Endothelial cell of umbilical vein (primary cell): Measurements from ENCODE around the gene FAM228B. TPM values are rescaled to one million over a fixed set of nuclear protein-coding genes. Genes with fewer than 3 reads are reported as not detected.

ENCODE experiments used
- BruUV-seq: library from RNA; stranded (reverse); fragments of 400-500 nt; replicated peaks from 2 replicates; lab custom pipeline; 2021; lab: Mats Ljungman, UMichigan
- CTCF ChIA-PET: fragments of 300-600, 350-600 bp; sonication (Branson Sonifier 250); formaldehyde crosslinking; loops from one replicate; lab custom pipeline; 2021; ENCODE audit warnings: antibody characterized with exemption, inconsistent platforms; lab: Charles Lee
- POLR2A ChIA-PET: fragments of 300-600, 350-600 bp; sonication (Branson Sonifier 250); formaldehyde crosslinking; loops from one replicate; lab custom pipeline; 2021; ENCODE audit warnings: antibody characterized with exemption, inconsistent platforms; lab: Charles Lee
- DNase-seq: peaks from one replicate; pipeline ENCODE4 v3.0.0-alpha.2; 2011; ENCODE audit warnings: low read depth, low spot score
- FAIRE-seq: peaks from 2 replicates; lab custom pipeline; 2011; peaks lifted over from hg19 to GRCh38; lab: Jason Lieb, UNC
- H2AFZ ChIP-seq: 2 replicates; pipeline ENCODE4 v1.6.0; 2012; ENCODE audit warnings: low read depth, low read length, control low read depth, inconsistent platforms
- H3K27ac ChIP-seq: 2 replicates; pipeline ENCODE4 v1.5.1; 2011; ENCODE audit warnings: low read depth, mild to moderate bottlenecking, control low read depth, low read length, moderate library complexity; ENCODE audit not compliant: insufficient read depth
- H3K27me3 ChIP-seq, 2 experiments: 2 replicates each; pipeline versions ENCODE4 v1.6.0 to v1.6.1; 2011; ENCODE audit warnings: low read length in 2 of 2, mixed read lengths in 1 of 2; ENCODE audit not compliant: control insufficient read depth in 2 of 2, insufficient read depth in 2 of 2
- H3K36me3 ChIP-seq, 2 experiments: 2 replicates in 1 of 2; 3 replicates in 1 of 2; pipeline ENCODE4 v1.5.1; 2011; ENCODE audit warnings: low read length in 2 of 2, mild to moderate bottlenecking in 1 of 2, moderate library complexity in 1 of 2; ENCODE audit not compliant: control insufficient read depth in 2 of 2, insufficient read depth in 2 of 2; ENCODE audit errors: extremely low read depth in 1 of 2
- H3K4me1 ChIP-seq: 3 replicates; pipeline ENCODE4 v1.5.1; 2011; ENCODE audit warnings: mild to moderate bottlenecking, low read length; ENCODE audit not compliant: control insufficient read depth, insufficient read depth; ENCODE audit errors: extremely low read depth
- H3K4me2 ChIP-seq: 2 replicates; pipeline ENCODE4 v1.6.1; 2011; ENCODE audit warnings: low read length, control low read depth, mixed read lengths; ENCODE audit not compliant: insufficient read depth
- H3K4me3 ChIP-seq, 3 experiments: fragments of 200-600 bp in 1 of 3; sonication (generic), shearing (Covaris generic) in 1 of 3; replicated peaks in 1 of 3; 2 replicates each; pipeline ENCODE4 v1.5.1; 2011 to 2016; ENCODE audit warnings: control low read depth in 3 of 3, low read length in 3 of 3, mild to moderate bottlenecking in 2 of 3, inconsistent platforms in 1 of 3, low read depth in 1 of 3, moderate library complexity in 1 of 3; ENCODE audit not compliant: insufficient read depth in 1 of 3
- H3K79me2 ChIP-seq: 2 replicates; pipeline ENCODE4 v1.6.0; 2012; ENCODE audit warnings: low read length, inconsistent platforms; ENCODE audit not compliant: control insufficient read depth, insufficient read depth
- H3K9ac ChIP-seq: replicated peaks from 2 replicates; pipeline ENCODE3; 2011; ENCODE audit warnings: low read length, control low read depth; ENCODE audit not compliant: insufficient read depth; ENCODE audit errors: extremely low read depth
- H3K9me1 ChIP-seq: replicated peaks from 3 replicates; pipeline ENCODE4 v1.6.0; 2011; ENCODE audit warnings: mild to moderate bottlenecking, low read length; ENCODE audit not compliant: control insufficient read depth, insufficient read depth; ENCODE audit errors: extremely low read depth
- H3K9me3 ChIP-seq: replicated peaks from 2 replicates; pipeline ENCODE4 v1.5.1; 2012; ENCODE audit warnings: low read length, inconsistent platforms; ENCODE audit not compliant: control insufficient read depth, insufficient read depth
- H4K20me1 ChIP-seq: replicated peaks from 2 replicates; pipeline ENCODE3; 2011; ENCODE audit warnings: mild to moderate bottlenecking, low read length; ENCODE audit not compliant: control insufficient read depth, insufficient read depth; ENCODE audit errors: extremely low read depth
- EZH2 ChIP-seq: IDR thresholded peaks from 2 replicates; pipeline ENCODE4 v1.6.1; 2012; ENCODE audit warnings: borderline replicate concordance, low read depth, mild to moderate bottlenecking, moderate library complexity, low read length, inconsistent platforms; ENCODE audit not compliant: severe bottlenecking
- FOS ChIP-seq: IDR thresholded peaks from 2 replicates; pipeline ENCODE4 v1.6.1; 2011; ENCODE audit warnings: mild to moderate bottlenecking, low read length, moderate library complexity, borderline replicate concordance; ENCODE audit not compliant: insufficient read depth
- GATA2 ChIP-seq: IDR thresholded peaks from 2 replicates; pipeline ENCODE4 v1.7.0; 2011; ENCODE audit warnings: low read depth, mild to moderate bottlenecking, moderate library complexity, mixed read lengths, low read length; ENCODE audit not compliant: insufficient read length, insufficient read depth
- JUN ChIP-seq: IDR thresholded peaks from 2 replicates; pipeline ENCODE4 v1.6.1; 2011; ENCODE audit warnings: borderline replicate concordance, low read depth; ENCODE audit not compliant: insufficient read length, insufficient read depth
- MYC ChIP-seq: IDR thresholded peaks from one replicate; pipeline ENCODE4 v1.6.1; 2011; ENCODE audit warnings: mild to moderate bottlenecking, low read depth, low read length
- POLR2A ChIP-seq: IDR thresholded peaks from 2 replicates; pipeline ENCODE4 v1.6.1; 2012; ENCODE audit warnings: low read depth, mild to moderate bottlenecking, control low read depth, low read length
- POLR2AphosphoS5 ChIP-seq: IDR thresholded peaks from 2 replicates; pipeline ENCODE4 v1.6.1; 2012; ENCODE audit warnings: low read depth, mild to moderate bottlenecking, control low read depth, low read length, moderate library complexity; ENCODE audit not compliant: insufficient read depth
- dilution Hi-C: fragments of 300-500 bp; cut with MboI; formaldehyde crosslinking; loops from one replicate; pipeline ENCODE4 v1.15.0; 2019; ENCODE audit warnings: low sequenced_read_pairs; ENCODE audit not compliant: extremely low pct_ligation_motif_present
- intact Hi-C: fragments of 100-400 bp; cut with micrococcal nuclease; formaldehyde crosslinking; loops from one replicate; pipeline ENCODE4 v1.10.0; 2022
- polyA plus RNA-seq, 4 experiments: library from polyadenylated mRNA; depleted of rRNA in 3 of 4; stranded (reverse) in 3 of 4; unstranded in 1 of 4; fragments of >200 nt; gene quantifications; 2 replicates each; pipeline versions ENCODE4 v1.2.1 to v1.2.3, GENCODE V29; 2011 to 2012; ENCODE audit warnings: missing spikeins in 1 of 4
- total RNA-seq: library from RNA; stranded (reverse); gene quantifications from 2 replicates; pipeline ENCODE4 v1.2.3, GENCODE V29; 2021
- TF ChIP-seq, protein P1 (sequence below), 2 donors: IDR thresholded peaks; 1 replicate in 1 of 2; 2 replicates in 1 of 2; pipeline ENCODE4 v1.5.1; 2011; ENCODE audit warnings: low read length in 2 of 2, mild to moderate bottlenecking in 2 of 2, moderate library complexity in 2 of 2, control low read depth in 1 of 2, inconsistent platforms in 1 of 2, low read depth in 1 of 2; ENCODE audit not compliant: insufficient read depth in 1 of 2; ENCODE audit errors: extremely low read depth in 1 of 2

Gene FAM228B
- total and polyA plus RNA-seq, 2 donors (not counting 3 experiments of a cell fraction or from before 2014, with no cell fraction given) = 1.6 to 11.9 TPM

- ChIA-PET POLR2A (no interaction called here), CTCF (interaction anchor here (0.7 to 2.3 kb wide), 2 partner anchors 10 to 19 kb away, joined by 4 to 15 read pairs; partner anchors contain the start of gene SF3B6)
- no TSS peak for BruUV-seq
- Histone ChIP-seq H4K20me1 (no peaks in the 10 kb centered on the region), H3K4me1 (peaks cover 16% of the 10 kb centered on the region), H3K79me2 (peaks cover 6% of the 10 kb centered on the region), H3K4me3 (no peak overlapping the region), H3K9me1 (no peaks in the 10 kb centered on the region), H2AFZ (no peak overlapping the region), H3K4me2 (no peak overlapping the region), H3K27me3 (no peaks in the 10 kb centered on the region), H3K9ac (no peak overlapping the region), H3K36me3 (peaks cover 2 to 6% of the 10 kb centered on the region in 2 experiments), H3K9me3 (no peaks in the 10 kb centered on the region), H3K27ac (no peak overlapping the region)
- FAIRE-seq (no peak), DNase-seq (no peak)
- TF ChIP-seq EZH2 (no peak), GATA2 (no peak), JUN (no peak), POLR2AphosphoS5 (no peak), MYC (no peak), FOS (no peak), POLR2A (no peak)
- TF ChIP-seq, protein P1, sequence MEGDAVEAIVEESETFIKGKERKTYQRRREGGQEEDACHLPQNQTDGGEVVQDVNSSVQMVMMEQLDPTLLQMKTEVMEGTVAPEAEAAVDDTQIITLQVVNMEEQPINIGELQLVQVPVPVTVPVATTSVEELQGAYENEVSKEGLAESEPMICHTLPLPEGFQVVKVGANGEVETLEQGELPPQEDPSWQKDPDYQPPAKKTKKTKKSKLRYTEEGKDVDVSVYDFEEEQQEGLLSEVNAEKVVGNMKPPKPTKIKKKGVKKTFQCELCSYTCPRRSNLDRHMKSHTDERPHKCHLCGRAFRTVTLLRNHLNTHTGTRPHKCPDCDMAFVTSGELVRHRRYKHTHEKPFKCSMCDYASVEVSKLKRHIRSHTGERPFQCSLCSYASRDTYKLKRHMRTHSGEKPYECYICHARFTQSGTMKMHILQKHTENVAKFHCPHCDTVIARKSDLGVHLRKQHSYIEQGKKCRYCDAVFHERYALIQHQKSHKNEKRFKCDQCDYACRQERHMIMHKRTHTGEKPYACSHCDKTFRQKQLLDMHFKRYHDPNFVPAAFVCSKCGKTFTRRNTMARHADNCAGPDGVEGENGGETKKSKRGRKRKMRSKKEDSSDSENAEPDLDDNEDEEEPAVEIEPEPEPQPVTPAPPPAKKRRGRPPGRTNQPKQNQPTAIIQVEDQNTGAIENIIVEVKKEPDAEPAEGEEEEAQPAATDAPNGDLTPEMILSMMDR (IDR thresholded peaks at IDR 0.05; ENCODE audit: extremely low read depth in 1 of 2, insufficient read depth in 1 of 2, low read depth in 1 of 2, low read length in 2 of 2) = no peak
- dilution Hi-C loops = no loop called here
- intact Hi-C loops = no loop called here
Measured at GRCh38 chr2:24086241-24086640, 37.0 kb upstream of the FAM228B start.
